Femur (tissue), 1 donor: Measurements from ENCODE around the gene RSAD1.
"Not testable (repeated sequence)": the region's sequence is repeated elsewhere in the genome, so short reads cannot be mapped to it uniquely, and the experiment has no call there.

Source experiments
- DNase-seq: peaks from one replicate; pipeline ENCODE4 v3.0.0-alpha.2; 2017

Gene RSAD1

DNA sequence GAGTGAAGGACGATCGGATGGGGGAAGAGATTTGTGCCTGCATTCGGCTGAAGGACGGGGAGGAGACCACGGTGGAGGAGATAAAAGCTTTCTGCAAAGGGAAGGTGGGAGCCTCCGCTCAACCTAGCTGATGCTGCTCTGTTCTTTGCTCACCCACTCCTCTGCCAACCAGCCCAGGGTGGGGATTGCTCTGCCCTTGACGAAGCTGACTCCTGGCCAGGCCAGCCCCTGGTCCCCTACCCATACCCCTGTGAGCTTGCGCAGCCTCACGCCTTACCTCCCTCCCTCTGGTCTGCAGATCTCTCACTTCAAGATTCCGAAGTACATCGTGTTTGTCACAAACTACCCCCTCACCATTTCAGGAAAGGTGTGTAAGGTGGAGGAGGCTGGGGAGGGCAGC is 4.8 kb upstream of the RSAD1 start:
- no peak for DNase-seq

DNA sequence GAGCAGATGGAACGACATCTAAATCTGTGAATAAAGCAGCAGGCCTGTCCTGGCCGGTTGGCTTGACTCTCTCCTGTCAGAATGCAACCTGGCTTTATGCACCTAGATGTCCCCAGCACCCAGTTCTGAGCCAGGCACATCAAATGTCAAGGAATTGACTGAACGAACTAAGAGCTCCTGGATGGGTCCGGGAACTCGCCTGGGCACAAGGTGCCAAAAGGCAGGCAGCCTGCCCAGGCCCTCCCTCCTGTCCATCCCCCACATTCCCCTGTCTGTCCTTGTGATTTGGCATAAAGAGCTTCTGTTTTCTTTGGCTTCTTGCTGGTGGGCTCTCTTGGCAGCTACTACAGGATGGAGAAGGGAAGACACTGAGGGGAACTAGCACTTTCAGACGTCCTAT is 4.1 kb upstream of the RSAD1 start:
- DNase-seq = no peak

DNA sequence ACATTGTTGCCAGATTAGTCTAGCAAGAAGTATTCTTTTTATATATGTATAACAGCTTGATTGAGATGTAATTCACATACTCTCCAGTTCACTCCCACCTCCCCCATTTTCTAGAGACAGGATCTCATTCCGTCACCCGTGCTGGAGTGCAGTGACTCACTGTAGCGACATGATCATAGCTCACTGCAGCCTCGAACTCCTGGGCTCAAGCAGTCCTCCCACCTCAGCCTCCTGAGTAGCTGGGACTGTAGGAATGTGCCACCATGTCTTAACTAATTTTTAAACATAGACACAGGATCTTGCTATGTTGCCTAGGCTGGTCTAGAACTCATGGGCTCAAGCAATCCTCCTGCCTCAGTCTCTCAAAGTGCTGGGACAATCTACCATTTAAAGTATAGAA is 3.3 kb upstream of the RSAD1 start:
- DNase-seq = no peak

DNA sequence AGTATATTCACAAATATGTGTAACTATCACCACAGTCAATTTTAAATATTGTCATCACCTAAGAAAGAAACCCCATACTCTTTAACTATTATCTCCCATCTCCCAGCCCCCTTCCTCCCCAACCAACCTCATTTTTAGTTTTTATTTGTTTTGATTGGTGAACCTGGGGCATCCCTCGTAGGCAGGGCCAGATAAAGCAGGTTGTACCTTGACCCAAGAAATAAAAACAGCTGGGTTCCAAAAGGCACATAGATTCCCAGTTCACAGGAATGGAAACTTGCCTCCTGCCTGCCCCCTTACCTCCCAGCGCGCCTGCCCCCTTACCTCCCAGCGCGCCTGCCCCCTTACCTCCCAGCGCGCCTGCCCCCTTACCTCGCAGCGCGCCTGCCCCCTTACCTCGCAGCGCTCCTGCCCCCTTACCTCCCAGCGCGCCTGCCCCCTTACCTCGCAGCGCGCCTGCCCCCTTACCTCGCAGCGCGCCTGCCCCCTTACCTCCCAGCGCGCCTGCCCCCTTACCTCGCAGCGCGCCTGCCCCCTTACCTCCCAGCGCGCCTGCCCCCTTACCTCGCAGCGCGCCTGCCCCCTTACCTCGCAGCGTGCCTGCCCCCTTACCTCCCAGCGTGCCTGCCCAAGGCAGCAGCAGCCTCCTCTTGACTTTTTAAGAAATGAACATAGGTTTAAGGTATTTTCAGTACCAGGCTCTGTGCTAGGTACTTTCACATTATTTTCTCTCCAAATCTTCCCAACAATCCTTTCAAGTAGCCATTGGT is 2.7 kb upstream of the RSAD1 start:
- not testable (repeated sequence) for DNase-seq

DNA sequence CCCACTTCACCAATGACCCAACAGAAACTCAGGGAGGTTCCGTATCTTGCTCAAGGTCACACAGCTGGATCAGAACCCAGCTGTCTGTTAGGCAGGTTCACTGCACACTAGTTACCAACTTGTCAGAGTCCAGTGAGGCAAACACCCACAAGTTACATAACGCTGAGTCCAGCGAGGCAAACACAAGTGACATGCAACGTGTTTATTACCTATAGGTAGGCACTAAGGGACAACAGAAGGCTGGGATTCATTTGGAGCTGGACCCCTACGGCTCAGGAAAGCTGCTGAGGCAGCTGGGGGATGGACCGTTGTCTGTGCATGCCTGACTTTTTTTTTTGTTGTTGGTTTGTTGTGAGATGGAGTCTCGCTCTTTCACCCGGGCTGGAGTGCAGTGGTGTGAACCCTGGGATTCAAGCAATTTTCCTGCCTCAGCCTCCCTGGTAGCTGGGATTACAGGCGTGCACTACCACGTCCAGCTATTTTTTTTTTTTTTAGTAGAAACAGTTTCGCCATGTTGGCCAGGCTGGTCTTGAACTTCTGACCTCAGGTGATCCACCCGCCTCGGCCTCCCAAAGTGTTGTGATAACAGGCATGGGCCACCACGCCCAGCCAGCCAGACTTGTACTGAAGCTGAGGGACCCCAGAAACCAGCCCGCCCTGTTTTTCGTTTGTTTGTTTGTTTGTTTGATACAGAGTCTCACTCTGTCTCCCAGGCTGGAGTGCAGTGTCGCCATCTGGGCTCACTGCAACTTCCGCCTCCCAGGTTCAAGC is 1.9 kb upstream of the RSAD1 start:
- no peak for DNase-seq

DNA sequence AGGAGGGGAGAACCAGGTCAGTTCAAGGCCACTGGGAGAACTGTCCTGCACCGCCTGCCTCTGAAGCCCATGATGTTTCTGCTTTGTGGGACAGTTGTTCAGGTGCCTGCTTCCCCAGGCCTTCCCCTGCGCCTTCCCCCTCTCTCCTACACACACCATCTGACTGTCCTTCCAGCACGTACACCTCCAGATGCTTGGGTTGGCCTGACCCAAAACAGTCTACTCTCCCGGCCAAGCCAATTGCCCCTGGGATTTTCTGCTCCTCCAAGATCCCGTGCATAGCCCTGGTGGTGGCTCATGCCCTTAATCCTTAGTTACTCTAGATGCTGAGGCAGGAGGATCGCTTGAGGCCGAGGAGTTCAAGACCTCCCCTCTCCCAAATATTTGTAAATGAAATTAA is 684 bp upstream of the RSAD1 start:
- no peak for DNase-seq

DNA sequence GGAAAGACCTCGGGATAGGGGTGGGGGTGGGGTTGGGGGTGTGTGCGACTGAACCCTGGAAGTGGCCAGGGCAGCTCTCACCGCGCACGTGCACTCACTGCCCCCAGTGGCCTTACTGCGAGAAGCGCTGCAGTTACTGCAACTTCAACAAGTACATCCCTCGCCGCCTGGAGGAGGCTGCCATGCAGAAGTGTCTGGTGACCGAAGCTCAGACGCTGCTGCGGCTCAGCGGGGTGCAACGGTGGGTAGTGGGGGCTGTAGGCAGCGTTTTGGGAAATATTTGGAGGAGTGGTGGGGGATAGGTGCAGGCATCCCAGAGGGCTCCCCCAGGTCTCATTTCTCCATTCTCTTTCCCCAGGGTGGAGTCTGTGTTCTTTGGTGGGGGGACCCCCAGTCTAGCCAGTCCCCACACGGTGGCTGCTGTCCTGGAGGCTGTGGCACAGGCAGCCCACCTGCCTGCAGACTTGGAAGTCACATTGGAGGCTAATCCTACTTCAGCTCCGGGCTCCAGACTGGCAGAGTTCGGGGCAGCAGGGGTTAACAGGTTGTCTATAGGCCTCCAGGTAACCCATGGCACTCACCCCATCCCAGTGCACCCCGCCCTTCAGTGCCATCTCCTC is 972 bp downstream of the RSAD1 start:
- peak; percentile 84 for DNase-seq

DNA sequence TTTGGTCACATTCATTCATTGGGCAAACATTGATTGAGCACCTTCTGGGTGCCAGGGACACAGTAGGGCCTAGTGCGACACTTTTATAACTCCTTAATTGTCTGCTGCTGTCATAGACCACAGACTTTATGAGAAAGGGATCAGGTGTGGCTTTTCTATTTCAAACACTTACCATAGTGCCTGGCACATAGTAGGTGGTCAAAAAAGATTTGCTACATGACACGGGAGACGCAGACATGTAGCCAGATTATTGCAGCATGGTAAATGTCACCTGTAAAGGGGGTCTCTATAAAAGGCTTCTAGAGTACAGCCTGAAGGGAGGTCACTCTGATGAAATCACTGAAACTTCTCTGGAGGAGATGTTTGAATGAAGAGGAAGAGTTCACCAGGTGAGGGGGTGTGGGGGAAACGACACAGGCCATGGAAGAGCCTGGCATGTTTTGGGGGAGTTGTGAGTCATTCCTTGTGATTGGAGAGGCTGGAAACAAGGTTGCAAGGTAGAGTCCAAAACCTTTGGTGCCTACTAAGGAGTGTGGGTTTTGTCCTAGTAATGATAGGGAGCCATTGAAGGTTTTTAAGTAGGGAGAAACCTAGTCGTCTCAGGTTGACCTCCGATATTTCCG is 1.6 kb downstream of the RSAD1 start:
- no peak for DNase-seq

DNA sequence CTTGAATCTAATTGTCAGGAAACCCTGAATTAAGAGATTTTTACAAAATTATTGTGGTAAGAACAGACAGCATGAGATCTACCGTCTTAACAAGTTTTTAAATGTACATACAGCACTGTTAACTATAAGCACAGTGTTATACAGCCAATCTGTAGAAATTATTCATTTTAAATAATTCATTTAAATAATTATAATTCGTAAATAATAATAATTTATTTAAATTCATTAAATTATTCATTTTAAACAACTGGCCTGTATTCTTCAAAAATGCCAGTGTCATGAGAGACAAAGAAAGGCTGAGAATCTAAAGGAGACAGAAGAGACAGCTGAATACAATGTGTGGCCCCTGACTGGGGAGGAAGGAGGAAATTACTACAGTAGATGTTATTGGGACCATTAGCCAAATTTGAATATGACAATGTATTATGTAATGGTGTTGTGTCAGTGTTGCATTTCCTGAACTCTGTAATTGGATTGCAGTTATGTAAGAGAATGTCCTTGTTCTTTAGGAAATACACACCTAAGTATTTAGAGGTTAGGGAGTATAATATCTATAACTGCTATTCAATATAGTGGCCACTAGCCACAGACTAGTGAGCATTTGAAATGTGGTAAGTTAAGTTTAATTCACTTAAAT is 2.3 kb downstream of the RSAD1 start:
- DNase-seq = no peak

DNA sequence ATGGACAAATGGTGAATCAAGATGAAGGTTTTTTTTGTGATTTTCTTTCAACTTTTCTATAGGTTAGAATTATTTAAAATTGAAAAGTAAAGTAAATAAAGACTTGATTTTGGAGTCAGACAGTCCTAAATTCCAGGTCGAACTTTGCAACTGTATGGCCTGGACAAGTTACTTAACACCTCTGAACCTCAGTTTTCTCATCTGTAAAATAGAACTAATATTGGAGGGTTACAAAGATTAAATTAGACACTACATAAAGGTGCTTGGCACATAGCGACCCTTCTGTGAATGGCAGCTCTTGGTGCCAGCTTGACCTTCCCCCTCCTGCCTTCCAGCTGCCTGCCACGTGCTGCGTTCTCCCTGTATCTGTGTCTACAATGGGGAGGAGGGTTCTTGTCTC is 3.0 kb downstream of the RSAD1 start:
- no peak for DNase-seq

DNA sequence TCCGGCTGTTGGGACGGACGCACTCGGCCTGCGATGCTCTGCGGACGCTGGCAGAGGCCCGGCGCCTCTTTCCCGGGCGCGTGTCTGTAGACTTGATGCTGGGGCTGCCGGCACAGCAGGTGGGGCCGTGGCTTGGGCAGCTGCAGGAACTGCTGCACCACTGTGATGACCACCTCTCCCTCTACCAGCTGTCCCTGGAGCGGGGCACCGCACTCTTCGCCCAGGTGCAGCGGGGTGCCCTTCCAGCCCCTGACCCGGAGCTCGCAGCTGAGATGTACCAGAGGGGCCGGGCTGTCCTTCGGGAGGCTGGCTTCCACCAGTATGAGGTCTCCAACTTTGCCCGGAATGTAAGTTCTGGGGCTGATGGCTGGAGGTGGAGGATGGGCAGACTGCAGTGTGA is 3.5 kb downstream of the RSAD1 start:
- DNase-seq = no peak

DNA sequence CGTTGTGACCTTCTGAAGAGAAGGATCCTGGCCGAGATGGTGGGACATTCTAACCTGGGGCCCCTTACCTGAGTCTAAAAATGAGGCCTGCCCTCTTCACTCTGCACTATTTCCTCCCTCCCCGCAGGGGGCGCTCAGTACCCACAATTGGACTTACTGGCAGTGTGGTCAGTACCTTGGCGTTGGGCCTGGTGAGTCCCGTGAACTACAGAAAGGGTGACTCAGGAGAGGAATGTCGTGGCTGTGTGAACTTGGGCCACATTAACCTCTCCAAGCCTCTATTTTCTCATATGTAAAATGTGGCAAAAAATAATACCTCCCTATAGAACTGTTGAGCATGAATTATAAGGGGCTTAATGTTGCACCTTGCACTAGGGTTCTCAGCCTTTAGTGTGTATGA is 3.9 kb downstream of the RSAD1 start:
- peak; percentile 92 for DNase-seq

DNA sequence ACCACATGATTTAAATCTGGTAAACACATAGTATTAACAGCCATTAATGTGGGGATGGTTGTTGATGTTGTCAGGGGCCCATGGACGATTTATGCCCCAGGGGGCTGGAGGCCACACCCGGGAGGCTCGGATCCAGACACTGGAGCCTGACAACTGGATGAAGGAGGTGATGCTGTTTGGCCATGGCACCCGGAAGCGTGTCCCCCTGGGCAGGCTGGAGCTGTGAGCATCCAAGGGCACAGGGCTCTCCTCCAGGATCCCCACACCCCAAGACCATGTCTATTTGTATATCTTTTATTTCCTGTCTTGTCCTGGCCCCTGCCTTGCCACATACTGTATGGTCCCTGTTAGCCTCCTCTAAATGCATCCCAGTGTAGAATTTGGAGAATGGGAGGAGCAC is 4.6 kb downstream of the RSAD1 start:
- DNase-seq = no peak

DNA sequence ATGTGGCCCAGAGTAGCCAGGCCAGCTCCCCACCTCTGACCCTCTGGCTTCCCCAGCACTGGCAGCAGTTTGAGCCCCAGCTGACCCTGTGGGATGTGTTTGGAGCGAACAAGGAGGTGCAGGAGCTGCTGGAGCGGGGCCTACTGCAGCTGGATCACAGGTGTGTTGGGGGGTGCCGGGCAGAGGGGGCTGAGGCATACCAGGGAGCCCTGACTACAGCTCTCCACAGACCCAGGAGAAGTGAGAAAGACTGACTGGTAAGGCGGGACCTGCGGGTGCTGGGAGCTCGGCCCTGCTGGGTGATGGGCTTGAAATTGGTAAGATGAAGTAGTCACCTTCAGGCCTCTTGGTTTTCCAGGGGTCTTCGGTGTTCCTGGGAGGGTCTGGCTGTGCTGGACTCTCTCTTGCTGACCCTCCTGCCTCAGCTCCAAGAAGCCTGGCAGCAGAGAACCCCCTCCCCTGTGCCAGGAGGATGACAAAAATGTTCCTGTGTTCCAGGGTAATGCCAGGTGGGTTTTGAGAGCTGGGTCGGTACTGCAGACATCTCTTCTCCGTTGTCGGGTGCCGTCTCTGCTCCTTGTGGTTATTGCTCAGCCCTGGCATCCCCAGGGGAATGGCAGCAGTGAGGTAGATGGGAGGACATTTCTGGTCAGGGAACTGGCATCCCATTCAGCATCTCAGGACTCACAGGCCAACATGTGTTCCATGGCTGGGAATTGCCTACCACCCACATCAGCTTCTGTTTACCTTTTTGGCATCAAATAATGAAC is 5.9 kb downstream of the RSAD1 start:
- DNase-seq = no peak

DNA sequence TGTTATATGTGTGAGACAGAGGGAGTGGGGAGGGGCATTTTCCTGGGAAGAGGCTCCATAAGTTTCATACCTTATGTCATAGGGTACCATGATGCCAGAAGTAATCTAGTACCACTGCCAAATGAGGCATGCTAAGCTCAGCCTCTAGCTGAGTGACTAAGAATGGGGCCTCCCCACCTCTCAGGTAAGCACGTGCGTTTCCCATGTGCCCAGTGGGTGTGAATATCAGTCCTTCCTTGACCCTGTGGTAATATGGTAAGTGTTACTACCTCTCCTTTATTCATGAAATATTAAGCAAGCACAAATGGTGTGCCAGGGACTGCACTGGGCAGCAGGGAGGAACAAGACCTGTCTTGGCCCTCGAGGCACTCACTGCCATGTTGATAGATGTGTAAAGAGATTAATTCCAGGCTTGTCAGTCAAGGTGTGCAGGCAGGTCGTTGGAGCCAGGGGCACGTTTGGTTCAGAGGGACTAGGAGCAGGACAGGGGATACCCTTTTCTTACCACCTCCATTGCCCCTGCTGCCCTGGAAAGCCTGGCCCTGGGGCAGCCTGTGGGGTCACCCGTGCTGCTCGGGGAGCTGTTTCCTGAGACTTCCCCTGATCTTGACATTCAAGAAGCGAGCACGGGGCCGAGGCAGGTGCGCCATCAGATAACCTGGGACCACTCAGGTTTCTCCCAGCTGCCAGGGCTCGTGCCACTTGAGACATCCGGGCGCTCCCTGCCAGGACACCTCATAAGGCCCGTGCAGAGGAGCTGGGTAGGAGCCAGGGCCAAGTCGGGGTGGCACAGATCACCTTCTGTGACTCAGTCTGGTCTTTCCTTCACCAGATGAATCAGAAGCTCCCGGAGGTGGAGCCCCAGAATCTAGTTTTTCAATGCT is 8.8 kb downstream of the RSAD1 start:
- no peak for DNase-seq

DNA sequence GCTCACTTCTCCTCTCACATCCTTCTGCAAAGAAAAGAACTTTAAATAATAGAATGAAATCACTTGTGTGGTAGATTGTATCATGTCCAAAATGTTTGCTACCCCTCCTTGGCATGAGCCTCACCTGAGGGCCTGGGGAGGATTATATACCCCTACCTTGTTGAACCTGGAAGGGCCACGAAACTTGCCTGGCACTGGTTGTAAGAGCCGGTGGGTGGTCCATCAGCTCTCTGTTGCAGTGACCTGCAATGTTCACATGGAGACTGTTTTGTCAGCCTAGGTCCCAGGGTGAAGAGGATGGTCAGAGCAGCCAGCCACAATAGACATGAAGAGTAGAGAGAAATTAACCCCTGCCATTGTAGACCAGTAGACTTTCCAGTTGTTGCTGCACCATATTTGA is 10.2 kb downstream of the RSAD1 start:
- no peak for DNase-seq

DNA sequence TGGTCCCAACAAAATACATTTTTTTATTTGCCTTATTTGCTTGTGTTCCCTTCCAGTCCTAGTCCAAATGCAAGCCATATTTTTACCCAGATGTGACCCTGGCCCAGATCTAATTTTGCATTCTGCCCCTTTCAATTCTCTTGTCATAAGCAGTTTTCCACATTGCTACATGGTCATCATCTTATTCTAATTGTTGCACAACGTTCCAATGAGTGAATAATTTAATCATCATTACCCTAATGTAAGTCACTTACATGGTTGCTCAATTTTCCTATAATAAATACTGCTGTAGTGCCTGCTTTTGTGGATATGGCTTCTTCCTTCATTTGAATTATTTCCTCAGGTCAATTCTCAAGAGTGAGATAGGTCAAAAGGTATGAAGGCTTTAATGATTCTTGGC is 12.8 kb downstream of the RSAD1 start:
- no peak for DNase-seq

DNA sequence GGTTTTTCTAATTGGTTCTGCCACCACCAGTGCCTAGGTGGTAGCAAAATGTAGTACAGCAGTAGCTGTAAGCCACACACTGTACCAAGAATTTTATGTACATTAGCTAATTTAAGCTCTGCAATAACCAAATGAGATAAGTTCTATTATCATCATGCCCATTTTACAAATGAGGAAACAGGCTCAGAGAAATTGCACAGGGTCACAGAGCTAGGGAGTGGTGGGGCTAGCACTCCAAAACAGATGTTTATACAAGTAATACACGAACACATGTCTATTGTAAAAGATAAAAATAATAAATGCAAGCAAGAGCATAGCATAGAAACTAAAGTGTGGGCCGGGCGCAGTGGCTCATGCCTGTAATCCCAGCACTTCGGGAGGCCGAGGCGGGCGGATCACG is 13.6 kb downstream of the RSAD1 start:
- no peak for DNase-seq

DNA sequence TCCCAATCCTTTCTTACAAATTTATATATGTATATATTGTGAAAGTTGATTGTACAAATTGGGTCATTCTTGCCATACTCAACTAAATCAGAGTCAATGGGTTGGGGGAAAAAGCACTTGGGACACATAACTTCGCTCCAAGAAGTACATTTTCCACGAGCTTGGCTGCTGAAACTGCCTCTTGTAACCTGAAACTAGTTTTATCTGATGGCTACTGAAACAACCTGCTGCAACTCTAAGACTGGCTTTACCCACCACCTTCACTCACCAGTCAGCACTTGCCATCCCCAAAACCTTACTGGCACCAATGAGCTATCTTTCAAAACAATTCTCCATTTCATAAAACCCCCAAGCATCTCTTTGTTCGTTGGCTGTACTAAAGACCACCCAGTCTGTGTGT is 15.1 kb downstream of the RSAD1 start:
- DNase-seq = no peak

DNA sequence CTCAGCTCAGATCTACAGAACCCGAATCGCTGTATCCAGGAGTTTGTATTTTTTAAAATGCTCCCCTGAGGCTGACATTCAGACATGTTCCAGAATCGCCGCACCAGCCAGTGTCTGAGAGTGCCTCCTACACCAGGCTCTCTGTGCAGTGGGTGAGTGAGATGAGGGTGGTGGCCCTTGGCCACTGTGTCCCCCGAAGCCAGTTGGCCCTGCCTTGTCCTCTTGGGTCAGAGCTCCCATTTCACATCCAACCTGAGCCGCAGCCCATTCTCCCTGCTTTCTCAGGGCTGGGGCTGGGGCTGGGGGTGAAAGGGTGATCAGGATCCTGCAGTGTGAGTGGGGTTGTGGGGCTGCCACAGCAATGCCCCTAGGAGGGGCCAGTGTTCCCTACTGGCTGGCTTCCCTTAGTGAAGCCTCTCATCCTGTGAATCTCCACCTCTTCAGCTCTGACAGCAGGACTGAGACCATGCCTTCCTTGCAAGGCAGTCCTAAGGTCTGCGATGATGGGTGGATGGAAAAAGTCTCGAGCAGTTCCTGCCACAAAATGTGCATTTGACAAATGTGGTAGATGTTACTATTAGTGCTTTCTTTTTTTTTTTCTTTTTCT is 16.7 kb downstream of the RSAD1 start:
- no peak for DNase-seq

DNA sequence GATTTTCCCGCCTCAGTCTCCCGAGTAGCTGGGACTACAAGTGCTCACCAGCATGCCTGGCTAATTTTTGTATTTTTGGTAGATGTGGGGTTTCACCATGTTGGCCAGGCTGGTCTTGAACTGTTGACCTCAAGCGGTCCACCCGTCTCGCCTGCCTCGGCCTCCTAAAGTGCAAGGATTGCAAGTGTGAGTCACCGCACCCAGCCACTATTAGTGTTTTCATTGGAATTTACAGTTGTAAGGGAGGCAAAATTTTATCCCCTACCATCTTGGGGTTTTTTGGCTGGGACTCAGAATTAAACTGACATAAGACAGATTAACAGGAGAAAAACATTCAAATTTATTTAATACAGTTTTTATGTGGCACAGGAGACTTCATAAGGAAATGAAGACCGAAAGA is 17.3 kb downstream of the RSAD1 start:
- DNase-seq = no peak
